Measurements from ENCODE around the gene SLX9.

The SLX9 gene

DNA sequence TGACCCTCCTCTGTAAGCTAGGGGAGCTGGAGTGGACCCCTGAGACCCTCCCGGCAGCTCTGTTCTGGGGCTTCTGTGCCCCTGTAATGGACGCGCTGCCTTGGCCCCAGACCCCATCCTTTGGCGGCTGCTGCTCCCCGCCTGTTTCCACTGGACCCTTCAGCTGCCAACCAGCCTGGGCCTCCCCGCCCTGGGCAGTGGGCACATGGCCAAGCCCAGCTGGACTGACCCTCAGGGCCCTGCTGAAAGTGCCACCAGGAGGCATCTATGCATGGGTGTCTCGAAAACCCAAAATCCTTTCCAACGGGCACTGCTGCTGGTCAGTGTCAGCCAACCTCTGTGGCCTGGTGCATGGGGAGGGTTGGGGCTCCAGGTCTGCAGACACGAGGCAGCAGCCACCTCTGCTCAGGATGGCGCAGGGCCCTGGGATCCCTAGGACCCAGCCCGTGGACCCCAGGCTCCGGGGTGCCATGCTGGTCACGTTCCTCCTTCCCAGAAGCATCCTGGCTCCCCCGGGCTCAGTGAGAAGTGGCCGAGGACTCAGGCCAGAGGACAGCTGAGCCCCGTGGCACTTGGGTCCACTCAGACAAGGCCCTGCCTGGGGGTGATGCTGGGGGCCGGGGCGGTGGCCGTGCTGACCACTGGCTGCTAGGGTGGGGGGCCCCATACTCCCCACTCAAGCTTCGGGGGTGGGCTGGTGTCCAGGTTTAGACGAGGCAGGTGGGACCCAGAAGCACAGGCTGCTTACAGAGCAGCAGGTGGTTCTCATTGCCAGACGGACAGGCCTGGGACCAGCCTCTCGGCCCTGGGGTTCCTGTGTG is 46.9 kb downstream of the SLX9 start:
- TF ChIP-seq, protein P1, sequence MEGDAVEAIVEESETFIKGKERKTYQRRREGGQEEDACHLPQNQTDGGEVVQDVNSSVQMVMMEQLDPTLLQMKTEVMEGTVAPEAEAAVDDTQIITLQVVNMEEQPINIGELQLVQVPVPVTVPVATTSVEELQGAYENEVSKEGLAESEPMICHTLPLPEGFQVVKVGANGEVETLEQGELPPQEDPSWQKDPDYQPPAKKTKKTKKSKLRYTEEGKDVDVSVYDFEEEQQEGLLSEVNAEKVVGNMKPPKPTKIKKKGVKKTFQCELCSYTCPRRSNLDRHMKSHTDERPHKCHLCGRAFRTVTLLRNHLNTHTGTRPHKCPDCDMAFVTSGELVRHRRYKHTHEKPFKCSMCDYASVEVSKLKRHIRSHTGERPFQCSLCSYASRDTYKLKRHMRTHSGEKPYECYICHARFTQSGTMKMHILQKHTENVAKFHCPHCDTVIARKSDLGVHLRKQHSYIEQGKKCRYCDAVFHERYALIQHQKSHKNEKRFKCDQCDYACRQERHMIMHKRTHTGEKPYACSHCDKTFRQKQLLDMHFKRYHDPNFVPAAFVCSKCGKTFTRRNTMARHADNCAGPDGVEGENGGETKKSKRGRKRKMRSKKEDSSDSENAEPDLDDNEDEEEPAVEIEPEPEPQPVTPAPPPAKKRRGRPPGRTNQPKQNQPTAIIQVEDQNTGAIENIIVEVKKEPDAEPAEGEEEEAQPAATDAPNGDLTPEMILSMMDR (IDR thresholded peaks at IDR 0.05; ENCODE audit: borderline replicate concordance, control extremely low read depth, extremely low read depth, insufficient read depth, missing control alignments): no peak
- in situ Hi-C loops (cut with MboI; ENCODE audit: low sequenced_read_pairs, unreplicated experiment): no loop called here
- DNase-seq (ENCODE audit: low spot score): no peak

DNA sequence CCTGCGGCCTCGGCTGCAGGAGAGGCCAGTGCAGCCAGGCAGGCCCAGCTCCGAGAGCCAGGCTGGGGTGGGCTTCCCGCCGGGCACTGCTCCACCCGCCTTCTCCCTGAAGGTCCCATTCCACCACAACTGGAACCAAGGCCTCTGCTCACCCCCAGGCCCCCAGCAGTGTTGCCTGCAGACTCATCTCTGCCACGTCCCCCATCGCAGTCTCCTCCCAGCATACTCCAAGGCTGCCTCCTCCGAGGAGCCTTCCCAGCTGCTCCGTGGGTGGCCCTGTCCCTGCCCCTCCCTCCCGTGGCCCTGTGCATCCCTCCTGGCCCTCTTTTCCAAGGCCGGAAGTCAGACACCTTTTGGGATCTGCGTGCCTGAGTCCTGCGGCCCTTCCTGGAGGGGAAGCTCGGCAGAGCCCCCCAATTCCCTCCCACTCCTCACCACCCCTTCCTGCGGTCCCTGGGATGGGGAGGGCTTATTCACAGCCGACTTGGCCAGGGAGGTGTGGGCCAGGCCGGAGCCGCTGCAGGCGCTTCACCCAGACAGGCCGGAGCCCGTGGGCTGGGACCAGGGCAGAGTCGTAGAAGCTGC is 47.6 kb downstream of the SLX9 start:
- in situ Hi-C loops (cut with MboI; ENCODE audit: low sequenced_read_pairs, unreplicated experiment): no loop called here
- DNase-seq (ENCODE audit: low spot score): no peak
- TF ChIP-seq, protein P1 (IDR thresholded peaks at IDR 0.05; ENCODE audit: borderline replicate concordance, control extremely low read depth, extremely low read depth, insufficient read depth, missing control alignments): no peak

DNA sequence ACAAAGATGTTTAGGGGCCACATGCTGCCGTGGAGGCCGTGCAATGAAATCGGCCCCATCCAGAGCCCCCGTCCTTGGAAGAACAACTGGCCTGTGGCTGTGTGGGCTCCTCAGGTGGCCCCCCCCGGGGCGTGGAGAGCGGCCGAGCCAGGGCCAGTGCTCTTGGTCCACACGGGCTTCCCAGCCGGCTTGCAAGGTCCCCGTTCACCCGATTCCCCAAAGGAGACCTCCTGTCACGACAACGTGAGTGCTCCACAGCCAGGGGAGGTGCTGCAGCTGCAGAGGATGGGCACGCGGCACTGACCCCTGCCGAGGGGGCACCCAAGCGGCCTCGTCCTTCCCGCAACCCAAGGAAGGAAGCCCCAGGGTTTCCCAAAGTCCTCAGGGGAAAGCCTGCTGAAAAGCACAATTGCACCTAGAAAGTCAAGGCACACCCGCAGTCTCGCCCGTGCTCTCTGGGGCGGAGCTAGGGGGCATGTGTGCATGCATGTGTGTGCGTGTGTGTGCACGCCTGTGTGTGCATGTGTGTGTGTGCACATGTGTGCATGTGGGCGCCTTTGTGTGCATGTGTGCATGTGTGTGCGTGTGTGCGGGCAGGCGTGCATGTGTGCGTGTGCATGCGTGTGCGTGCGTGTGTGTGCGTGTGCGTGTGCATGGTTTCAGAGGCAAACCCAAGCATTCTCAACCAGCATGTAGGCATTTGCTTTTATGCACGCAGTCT is 48.2 kb downstream of the SLX9 start:
- TF ChIP-seq, protein P1 (IDR thresholded peaks at IDR 0.05; ENCODE audit: borderline replicate concordance, control extremely low read depth, extremely low read depth, insufficient read depth, missing control alignments): no peak
- DNase-seq (ENCODE audit: low spot score): no peak
- in situ Hi-C loops (cut with MboI; ENCODE audit: low sequenced_read_pairs, unreplicated experiment): no loop called here

DNA sequence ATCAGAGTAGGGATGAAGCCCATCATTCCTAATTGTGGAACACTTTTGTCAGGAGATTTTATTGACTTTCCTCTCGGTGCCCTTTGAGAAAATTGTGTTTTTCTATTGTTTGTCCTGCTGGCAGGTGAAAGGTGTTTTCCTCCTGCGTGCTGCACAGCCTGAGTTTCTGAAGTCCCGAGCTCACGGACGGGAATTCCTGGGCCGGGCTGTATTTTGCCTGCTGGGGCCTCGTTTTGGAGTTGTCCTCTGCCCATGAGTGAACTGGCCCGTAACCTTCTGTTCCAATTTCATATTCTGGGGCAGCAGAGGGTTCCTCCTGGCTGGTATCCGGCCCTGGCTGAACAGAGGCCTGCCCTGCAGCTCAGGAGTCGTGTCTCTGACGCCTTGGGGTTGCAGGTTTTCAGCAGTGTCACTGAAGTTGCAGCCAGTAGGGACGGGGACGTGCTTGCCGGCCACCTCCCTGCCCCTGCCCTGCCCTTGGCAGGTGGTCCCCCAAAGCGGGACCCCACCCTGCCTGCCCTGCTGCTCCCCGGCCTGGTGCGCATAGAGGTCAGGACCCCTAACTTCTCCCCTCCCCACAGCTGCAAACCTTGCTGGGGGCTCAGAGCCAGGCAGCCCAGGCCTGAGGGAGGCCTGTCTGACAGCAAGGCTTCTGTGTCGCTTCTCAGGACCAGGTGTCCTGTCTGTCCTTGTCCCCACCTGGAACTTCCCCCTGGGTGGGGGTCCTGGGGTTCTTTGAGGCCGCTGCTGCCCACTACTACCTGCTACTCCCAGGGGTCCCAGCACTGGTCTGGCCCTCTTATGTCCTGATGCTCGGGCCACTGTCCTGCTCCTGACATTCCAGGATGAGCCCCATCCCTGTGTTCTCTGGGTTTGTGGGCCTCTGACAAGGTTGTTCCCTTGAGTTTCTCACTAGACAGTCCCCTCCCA is 49.0 kb downstream of the SLX9 start:
- in situ Hi-C loops (cut with MboI; ENCODE audit: low sequenced_read_pairs, unreplicated experiment): no loop called here
- TF ChIP-seq, protein P1 (IDR thresholded peaks at IDR 0.05; ENCODE audit: borderline replicate concordance, control extremely low read depth, extremely low read depth, insufficient read depth, missing control alignments): no peak
- no peak for DNase-seq (ENCODE audit: low spot score)

DNA sequence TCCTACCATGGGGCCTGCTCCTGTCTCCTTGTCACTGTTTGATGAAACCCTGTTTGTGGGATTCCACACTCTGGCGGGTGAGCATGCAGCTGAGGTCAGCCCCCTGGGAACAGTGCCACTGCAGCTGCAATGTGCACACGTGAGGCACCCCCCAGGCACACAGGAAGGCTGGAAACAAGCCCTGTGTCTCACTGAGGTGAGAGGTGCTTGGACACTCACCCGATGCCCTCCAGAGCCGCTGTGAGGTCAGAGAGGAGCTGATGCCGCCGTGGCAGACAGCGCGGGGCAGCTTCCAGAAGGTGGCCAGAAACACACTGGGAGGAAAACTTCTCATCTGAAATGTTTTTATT is 49.7 kb downstream of the SLX9 start:
- DNase-seq (ENCODE audit: low spot score): no peak
- in situ Hi-C loops (cut with MboI; ENCODE audit: low sequenced_read_pairs, unreplicated experiment): no loop called here
- TF ChIP-seq, protein P1 (IDR thresholded peaks at IDR 0.05; ENCODE audit: borderline replicate concordance, control extremely low read depth, extremely low read depth, insufficient read depth, missing control alignments): no peak

Measured in GM13976 (cell line).